HG02763 (cell line): ENCODE data around the gene PAX9.
"Not testable (repeated sequence)": the region's sequence is repeated elsewhere in the genome, so short reads cannot be mapped to it uniquely, and the experiment has no call there.

Experiments
- ATAC-seq: cut with Tn5 transposase; IDR thresholded peaks from one replicate; pipeline ENCODE4 v1.9.1; 2021; ENCODE audit warnings: mild to moderate bottlenecking, moderate library complexity; ENCODE audit not compliant: unreplicated experiment

Gene PAX9

GRCh38 chr14:36671149-36671548 lies 9.5 kb downstream of the PAX9 start:
- no peak for ATAC-seq

GRCh38 chr14:36672095-36672494 lies 10.4 kb downstream of the PAX9 start:
- ATAC-seq: no peak

- no peak for ATAC-seq
These were observed 13.0 kb downstream of the PAX9 start for GRCh38 chr14:36674659-36675058.

- ATAC-seq: no peak
These were observed 13.9 kb downstream of the PAX9 start for GRCh38 chr14:36675581-36675980.

- ATAC-seq: no peak
These were observed 14.6 kb downstream of the PAX9 start for GRCh38 chr14:36676236-36676635.

- no peak for ATAC-seq
These were observed 20.7 kb downstream of the PAX9 start for GRCh38 chr14:36682338-36682737.

- no peak for ATAC-seq
These were observed 21.5 kb downstream of the PAX9 start for GRCh38 chr14:36683083-36683724.

GRCh38 chr14:36684946-36685345 lies 23.3 kb downstream of the PAX9 start:
- ATAC-seq: no peak

GRCh38 chr14:36690311-36691040 lies 28.8 kb downstream of the PAX9 start:
- ATAC-seq: no peak

- not testable (repeated sequence) for ATAC-seq
These were observed 37.8 kb downstream of the PAX9 start for GRCh38 chr14:36699420-36699819.

GRCh38 chr14:36700651-36701050 lies 39.0 kb downstream of the PAX9 start:
- no peak for ATAC-seq

GRCh38 chr14:36701132-36701531 lies 39.5 kb downstream of the PAX9 start:
- ATAC-seq: no peak

- no peak for ATAC-seq
These were observed 40.8 kb downstream of the PAX9 start for GRCh38 chr14:36702474-36702873.

- no peak for ATAC-seq
These were observed 45.9 kb downstream of the PAX9 start for GRCh38 chr14:36707570-36707969.

- ATAC-seq: no peak
These were observed 52.5 kb downstream of the PAX9 start for GRCh38 chr14:36713960-36714703.

GRCh38 chr14:36716614-36717184 lies 55.0 kb downstream of the PAX9 start:
- ATAC-seq: no peak

- no peak for ATAC-seq
These were observed 55.7 kb downstream of the PAX9 start for GRCh38 chr14:36717363-36717762.

- ATAC-seq: no peak
These were observed 56.6 kb downstream of the PAX9 start for GRCh38 chr14:36718216-36718615.

- no peak for ATAC-seq
These were observed 58.2 kb downstream of the PAX9 start for GRCh38 chr14:36719823-36720222.

- ATAC-seq: no peak
These were observed 59.0 kb downstream of the PAX9 start for GRCh38 chr14:36720657-36721056.

- no peak for ATAC-seq
These were observed 60.2 kb downstream of the PAX9 start for GRCh38 chr14:36721877-36722276.

- no peak for ATAC-seq
These were observed 61.9 kb downstream of the PAX9 start for GRCh38 chr14:36723530-36723929.
